OCI-LY1 (cell line): ENCODE measurements around the gene SLC47A2.

ENCODE experiments used
- H2AFZ ChIP-seq: fragments of 200-600 bp; sonication (generic), shearing (Covaris generic); 2 replicates; pipeline ENCODE4 v1.6.0; 2014; ENCODE audit warnings: antibody characterized with exemption, mild to moderate bottlenecking, low read length
- H3F3A ChIP-seq: fragments of 200-600 bp; sonication (generic), shearing (Covaris generic); 2 replicates; pipeline ENCODE4 v1.6.0; 2014; ENCODE audit warnings: mild to moderate bottlenecking, antibody characterized with exemption, low read length, moderate library complexity; ENCODE audit not compliant: insufficient read depth
- H3K27ac ChIP-seq: fragments of 200-600 bp; sonication (generic); 2 replicates; pipeline ENCODE4 v1.5.1; 2014; ENCODE audit warnings: low read length, mixed run types, mild to moderate bottlenecking, low read depth; ENCODE audit not compliant: poor library complexity, severe bottlenecking
- H3K27me3 ChIP-seq: fragments of 200-600 bp; sonication (generic); 2 replicates; pipeline ENCODE4 v1.6.0; 2014; ENCODE audit warnings: antibody characterized with exemption, mild to moderate bottlenecking, low read length, moderate library complexity; ENCODE audit not compliant: insufficient read depth
- H3K36me3 ChIP-seq: fragments of 200-600 bp; sonication (generic); 2 replicates; pipeline ENCODE4 v1.6.1; 2014; ENCODE audit warnings: mild to moderate bottlenecking, antibody characterized with exemption, low read length, moderate library complexity, mixed read lengths; ENCODE audit not compliant: insufficient read depth
- H3K4me1 ChIP-seq: fragments of 200-600 bp; sonication (generic); 2 replicates; pipeline ENCODE4 v1.5.1; 2014; ENCODE audit warnings: mild to moderate bottlenecking, low read length, moderate library complexity; ENCODE audit not compliant: insufficient read depth, severe bottlenecking
- H3K4me2 ChIP-seq: fragments of 200-600 bp; sonication (generic), shearing (Covaris generic); 2 replicates; pipeline ENCODE4 v1.6.1; 2014; ENCODE audit warnings: low read length
- H3K4me3 ChIP-seq: fragments of 200-600 bp; sonication (generic); 2 replicates; pipeline ENCODE4 v1.5.1; 2014; ENCODE audit warnings: low read length, low read depth, mild to moderate bottlenecking, mixed read lengths; ENCODE audit not compliant: poor library complexity, severe bottlenecking
- H3K79me2 ChIP-seq: fragments of 200-600 bp; shearing (Covaris generic); 2 replicates; pipeline ENCODE4 v1.6.1; 2016; ENCODE audit warnings: mixed run types, low read length, mixed read lengths; ENCODE audit not compliant: insufficient read depth
- H3K9ac ChIP-seq: fragments of 200-600 bp; sonication (generic), shearing (Covaris generic); 2 replicates; pipeline ENCODE4 v1.6.1; 2014; ENCODE audit warnings: mild to moderate bottlenecking, low read length, mixed read lengths
- H3K9me2 ChIP-seq: fragments of 200-600 bp; sonication (generic), shearing (Covaris generic); 2 replicates; pipeline ENCODE4 v1.6.1; 2014; ENCODE audit warnings: low read depth, mild to moderate bottlenecking, low read length, mixed read lengths
- H3K9me3 ChIP-seq: fragments of 200-600 bp; shearing (Covaris generic); 2 replicates; pipeline ENCODE4 v1.6.1; 2014; ENCODE audit warnings: low read length, mixed read lengths
- H4K20me1 ChIP-seq: fragments of 200-600 bp; sonication (generic), shearing (Covaris generic); 2 replicates; pipeline ENCODE4 v1.6.0; 2016; ENCODE audit warnings: mild to moderate bottlenecking, low read length; ENCODE audit not compliant: insufficient read depth
- EZH2 ChIP-seq: fragments of 200-600 bp; sonication (generic), shearing (Covaris generic); IDR thresholded peaks from 2 replicates; pipeline ENCODE4 v1.8.0; 2017; ENCODE audit warnings: borderline replicate concordance, mixed run types, mild to moderate bottlenecking, antibody characterized with exemption, low read length, moderate library complexity, mixed read lengths
- TF ChIP-seq, protein P1 (sequence below): fragments of 200-600 bp; sonication (generic), shearing (Covaris generic); IDR thresholded peaks from 2 replicates; pipeline ENCODE4 v1.5.1; 2017; ENCODE audit warnings: mild to moderate bottlenecking, antibody characterized with exemption, low read length, moderate library complexity, mixed read lengths

The SLC47A2 gene

DNA sequence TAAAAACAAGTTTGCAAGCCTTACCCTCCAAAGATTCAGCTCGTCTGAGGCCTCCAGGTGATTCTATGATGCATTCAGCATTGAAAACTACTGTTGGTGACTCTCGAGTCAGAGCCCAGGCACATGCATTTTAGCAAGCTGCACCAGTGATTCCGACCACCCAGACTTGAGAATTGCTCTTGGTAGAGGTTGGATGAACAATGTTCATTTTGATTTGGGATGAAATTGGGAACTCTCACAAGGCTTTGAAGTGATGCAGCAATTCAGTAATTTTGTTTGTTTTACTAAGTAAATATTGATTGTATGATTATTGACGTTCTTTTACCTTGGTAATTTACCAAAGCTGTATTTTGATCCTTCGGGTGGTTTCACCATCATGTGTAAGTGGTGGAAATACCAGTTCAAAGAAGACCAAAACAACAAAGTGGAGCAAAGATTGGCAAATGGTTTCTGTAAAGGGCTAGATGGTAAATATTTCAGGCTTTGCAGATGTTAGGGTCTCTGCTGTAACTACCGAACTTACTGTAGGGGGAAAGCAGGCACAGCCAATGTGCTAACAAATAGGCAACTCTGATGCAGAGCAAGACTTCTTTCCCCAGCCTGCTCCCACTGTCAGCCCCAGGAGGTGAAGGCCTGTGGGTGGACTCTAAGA, 56.0 kb downstream of the SLC47A2 start:
- no peak overlapping the region for H3K9ac ChIP-seq
- H3F3A ChIP-seq, result no peaks in the 10 kb centered on the region
- peaks cover 29% of the 10 kb centered on the region; the same call in 1 of the 2 replicates for H3K36me3 ChIP-seq
- TF ChIP-seq, protein P1, sequence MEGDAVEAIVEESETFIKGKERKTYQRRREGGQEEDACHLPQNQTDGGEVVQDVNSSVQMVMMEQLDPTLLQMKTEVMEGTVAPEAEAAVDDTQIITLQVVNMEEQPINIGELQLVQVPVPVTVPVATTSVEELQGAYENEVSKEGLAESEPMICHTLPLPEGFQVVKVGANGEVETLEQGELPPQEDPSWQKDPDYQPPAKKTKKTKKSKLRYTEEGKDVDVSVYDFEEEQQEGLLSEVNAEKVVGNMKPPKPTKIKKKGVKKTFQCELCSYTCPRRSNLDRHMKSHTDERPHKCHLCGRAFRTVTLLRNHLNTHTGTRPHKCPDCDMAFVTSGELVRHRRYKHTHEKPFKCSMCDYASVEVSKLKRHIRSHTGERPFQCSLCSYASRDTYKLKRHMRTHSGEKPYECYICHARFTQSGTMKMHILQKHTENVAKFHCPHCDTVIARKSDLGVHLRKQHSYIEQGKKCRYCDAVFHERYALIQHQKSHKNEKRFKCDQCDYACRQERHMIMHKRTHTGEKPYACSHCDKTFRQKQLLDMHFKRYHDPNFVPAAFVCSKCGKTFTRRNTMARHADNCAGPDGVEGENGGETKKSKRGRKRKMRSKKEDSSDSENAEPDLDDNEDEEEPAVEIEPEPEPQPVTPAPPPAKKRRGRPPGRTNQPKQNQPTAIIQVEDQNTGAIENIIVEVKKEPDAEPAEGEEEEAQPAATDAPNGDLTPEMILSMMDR, result no peak
- no peak for TF ChIP-seq EZH2
- no peak overlapping the region for H2AFZ ChIP-seq
- no peak overlapping the region for H3K4me3 ChIP-seq
- no peaks in the 10 kb centered on the region for H3K27me3 ChIP-seq
- no peaks in the 10 kb centered on the region for H3K9me2 ChIP-seq
- H3K9me3 ChIP-seq, result no peaks in the 10 kb centered on the region
- H4K20me1 ChIP-seq, result no peaks in the 10 kb centered on the region
- no peak overlapping the region for H3K27ac ChIP-seq
- H3K79me2 ChIP-seq, result no peaks in the 10 kb centered on the region
- no peaks in the 10 kb centered on the region for H3K4me1 ChIP-seq
- H3K4me2 ChIP-seq, result no peak overlapping the region

DNA sequence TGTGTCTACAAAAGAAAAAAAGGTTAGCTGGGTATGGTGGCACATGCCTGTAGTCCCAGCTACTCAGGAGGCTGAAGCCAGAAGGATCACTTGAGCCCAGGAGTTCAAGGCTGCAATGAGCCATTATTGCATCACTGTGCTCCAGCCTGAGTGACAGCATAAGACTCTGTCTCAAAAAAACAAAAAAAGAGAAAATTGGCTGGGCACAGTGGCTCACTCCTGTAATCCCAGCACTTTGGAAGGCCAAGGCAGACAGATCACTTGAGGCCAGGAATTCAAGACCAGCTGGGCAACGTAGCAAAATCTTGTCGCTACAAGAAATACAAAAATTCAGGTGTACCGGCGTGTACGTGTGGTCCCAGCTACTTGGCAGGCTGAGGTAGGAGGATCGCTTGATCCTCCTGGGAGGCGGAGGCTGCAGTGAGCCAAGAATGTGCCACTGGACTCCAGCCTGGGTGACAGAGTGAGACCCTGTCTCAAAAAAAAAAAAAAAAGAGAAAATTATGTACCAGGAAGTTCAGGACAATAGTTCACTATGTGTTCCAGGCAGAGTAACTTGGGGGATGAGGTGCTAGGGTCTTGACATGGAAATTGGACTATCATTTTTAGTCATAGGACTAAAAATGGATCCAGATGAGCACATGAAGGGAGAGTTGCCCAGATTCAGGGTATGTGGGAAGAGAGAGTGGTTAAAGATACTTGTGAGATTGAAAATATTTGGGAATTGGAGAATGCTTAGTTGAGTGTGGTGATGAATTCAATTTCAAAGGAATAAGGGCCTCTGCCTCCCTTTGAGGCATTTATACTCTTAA, 56.8 kb downstream of the SLC47A2 start:
- Histone ChIP-seq H3K9me2 (no peaks in the 10 kb centered on the region), H3K4me2 (no peak overlapping the region)

DNA sequence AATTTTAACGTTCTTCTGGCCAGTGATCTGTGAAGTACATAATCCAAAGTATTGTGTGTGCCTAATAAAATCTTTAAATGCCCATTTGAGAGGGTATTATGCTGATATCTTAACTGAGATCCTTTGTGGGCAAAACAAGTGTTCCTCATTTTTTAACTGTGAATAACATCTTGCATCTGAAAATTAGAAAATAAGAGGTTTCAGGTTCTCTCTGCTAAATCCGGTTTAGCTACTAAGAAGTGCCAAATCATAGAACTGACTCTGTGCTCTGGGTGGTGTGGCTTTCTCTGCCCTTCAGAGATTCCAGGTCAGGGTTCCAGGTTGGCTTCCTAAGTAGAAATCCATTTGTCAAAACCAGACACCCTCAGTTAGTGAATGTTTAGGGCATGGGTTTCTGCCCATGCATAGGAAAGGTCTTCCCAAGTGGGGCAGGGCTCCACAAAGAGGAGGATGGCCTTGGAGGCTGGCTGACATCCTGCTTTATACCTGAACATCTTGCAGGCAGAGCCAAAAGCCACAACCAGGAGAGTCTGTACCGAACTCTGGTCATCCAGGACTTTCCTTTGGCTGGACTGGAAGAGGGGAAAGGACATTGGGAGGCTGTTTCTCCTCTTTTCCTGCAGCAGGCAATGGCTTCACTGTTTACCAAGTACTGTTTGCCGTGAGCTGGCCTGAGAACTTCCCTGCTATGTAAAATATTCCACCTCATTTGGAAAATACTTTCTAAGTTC, 59.4 kb downstream of the SLC47A2 start:
- Histone ChIP-seq H4K20me1 (no peaks in the 10 kb centered on the region), H3K9me3 (no peaks in the 10 kb centered on the region), H3K4me3 (no peak overlapping the region), H2AFZ (no peak overlapping the region), H3F3A (no peaks in the 10 kb centered on the region), H3K36me3 (peaks cover 34% of the 10 kb centered on the region), H3K4me1 (no peaks in the 10 kb centered on the region), H3K4me2 (no peak overlapping the region), H3K27me3 (no peaks in the 10 kb centered on the region), H3K9ac (no peak overlapping the region), H3K27ac (no peak overlapping the region), H3K79me2 (no peaks in the 10 kb centered on the region), H3K9me2 (no peaks in the 10 kb centered on the region)
- TF ChIP-seq, protein P1, result no peak
- no peak for TF ChIP-seq EZH2

More for the DNA sequence above, 56.8 kb downstream of the SLC47A2 start:
- Histone ChIP-seq H3K27me3 (no peaks in the 10 kb centered on the region), H3K9ac (no peak overlapping the region), H3F3A (no peaks in the 10 kb centered on the region), H3K9me3 (no peaks in the 10 kb centered on the region), H4K20me1 (no peaks in the 10 kb centered on the region), H3K4me1 (no peaks in the 10 kb centered on the region), H3K27ac (no peak overlapping the region), H3K4me3 (no peak overlapping the region), H3K79me2 (no peaks in the 10 kb centered on the region), H3K36me3 (peaks cover 35% of the 10 kb centered on the region), H2AFZ (no peak overlapping the region)
- TF ChIP-seq, protein P1, result no peak
- TF ChIP-seq EZH2, result no peak
